HEK293T (cell line): Measurements from ENCODE around the gene GPNMB.

Experiments used
- BHLHE40 ChIP-seq: fragments of 450-650 bp; IDR thresholded peaks from 2 replicates; pipeline ENCODE4 v1.6.1; 2016; ENCODE audit warnings: mild to moderate bottlenecking, moderate library complexity, borderline replicate concordance
- ELF4 ChIP-seq: fragments of 450-650 bp; IDR thresholded peaks from 2 replicates; pipeline ENCODE4 v1.6.1; 2017; ENCODE audit warnings: antibody characterized with exemption
- FOXA1 ChIP-seq: fragments of 450-650 bp; IDR thresholded peaks from 2 replicates; pipeline ENCODE4 v1.6.1; 2016; ENCODE audit warnings: mild to moderate bottlenecking
- FOXM1 ChIP-seq: fragments of 450-650 bp; IDR thresholded peaks from 2 replicates; pipeline ENCODE4 v1.6.1; 2017; ENCODE audit warnings: mild to moderate bottlenecking, borderline replicate concordance
- HDGF ChIP-seq: fragments of 450-650 bp; IDR thresholded peaks from 2 replicates; pipeline ENCODE4 v1.6.1; 2017; ENCODE audit warnings: antibody characterized with exemption, borderline replicate concordance
- L3MBTL2 ChIP-seq: fragments of 450-650 bp; conservative IDR thresholded peaks from 2 replicates; pipeline ENCODE4 v1.6.1; 2016; ENCODE audit warnings: mild to moderate bottlenecking
- SP1 ChIP-seq: fragments of 450-650 bp; IDR thresholded peaks from 2 replicates; pipeline ENCODE4 v1.6.1; 2017
- SUZ12 ChIP-seq: fragments of 450-650 bp; IDR thresholded peaks from 2 replicates; pipeline ENCODE4 v1.6.1; 2016; ENCODE audit warnings: mild to moderate bottlenecking
- TARDBP ChIP-seq: fragments of 450-650 bp; IDR thresholded peaks from 2 replicates; pipeline ENCODE4 v1.6.1; 2016
- ZNF384 ChIP-seq: fragments of 450-650 bp; IDR thresholded peaks from 2 replicates; pipeline ENCODE4 v1.6.1; 2016

GRCh38 chr7:23276376-23276775 is 29.8 kb downstream of the GPNMB start:
- TF ChIP-seq ELF4: no peak
- TF ChIP-seq SUZ12: no peak
- TF ChIP-seq L3MBTL2: no peak
- TF ChIP-seq BHLHE40: no peak
- TF ChIP-seq HDGF: no peak
- no peak for TF ChIP-seq SP1
- TF ChIP-seq ZNF384: no peak
- no peak for TF ChIP-seq TARDBP
- TF ChIP-seq FOXM1: no peak
- no peak for TF ChIP-seq FOXA1
